GM19397 (cell line): ENCODE results near the gene SPTSSA.

Experiments used
- ATAC-seq: cut with Tn5 transposase; IDR thresholded peaks from one replicate; pipeline ENCODE4 v1.9.1; 2021; ENCODE audit warnings: mild to moderate bottlenecking, moderate library complexity; ENCODE audit not compliant: unreplicated experiment

The SPTSSA gene

DNA sequence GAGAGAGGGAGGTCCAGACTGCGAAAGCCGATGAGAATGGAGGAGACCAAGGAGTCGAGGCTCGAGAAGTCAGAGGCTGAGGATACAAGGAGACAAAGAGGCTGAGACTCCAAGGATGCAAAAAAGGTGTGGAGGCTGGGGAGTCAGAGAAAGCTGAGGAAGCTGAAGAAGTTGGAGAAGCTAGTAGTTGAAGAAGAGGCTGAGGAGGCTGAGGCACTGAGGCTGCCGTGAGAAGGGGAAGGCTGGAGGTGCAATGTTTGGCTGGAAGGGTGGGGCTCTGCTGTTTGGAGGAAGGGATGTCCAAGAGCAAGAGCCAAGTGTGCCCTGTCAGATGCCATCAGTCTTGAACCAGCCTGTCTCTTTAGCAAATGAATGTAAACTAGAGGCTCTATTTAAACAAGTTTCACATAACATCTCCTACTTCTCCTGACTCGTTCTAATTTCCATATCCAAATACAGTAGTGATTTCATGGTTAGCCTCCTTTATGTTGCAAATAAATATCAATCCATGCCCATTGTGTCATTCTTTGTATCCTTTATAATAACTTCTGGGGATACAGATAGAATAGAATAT, 10.8 kb upstream of the SPTSSA start:
- ATAC-seq, result no peak

DNA sequence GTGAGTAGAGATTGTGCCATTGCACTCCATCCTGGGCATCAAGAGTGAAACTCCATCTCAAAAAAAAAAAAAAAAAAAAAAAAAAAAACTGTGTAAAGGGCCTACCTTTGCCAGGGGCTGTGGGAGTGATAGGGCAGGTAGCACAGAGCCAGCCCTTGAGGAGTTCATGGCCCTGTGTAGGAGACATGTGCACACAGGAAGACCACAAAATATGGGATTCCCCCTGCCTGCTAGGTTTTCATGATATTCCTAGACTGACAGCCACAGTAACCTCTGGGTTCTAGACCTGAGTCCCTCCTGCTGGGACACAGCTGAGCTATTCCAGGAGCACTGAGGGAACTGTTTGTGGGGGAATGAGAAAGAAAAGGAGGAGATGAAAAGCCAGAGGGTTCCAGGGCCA, 8.3 kb upstream of the SPTSSA start:
- no peak for ATAC-seq

GRCh38 chr14:34466691-34467090, 4.7 kb upstream of the SPTSSA start:
- no peak for ATAC-seq

DNA sequence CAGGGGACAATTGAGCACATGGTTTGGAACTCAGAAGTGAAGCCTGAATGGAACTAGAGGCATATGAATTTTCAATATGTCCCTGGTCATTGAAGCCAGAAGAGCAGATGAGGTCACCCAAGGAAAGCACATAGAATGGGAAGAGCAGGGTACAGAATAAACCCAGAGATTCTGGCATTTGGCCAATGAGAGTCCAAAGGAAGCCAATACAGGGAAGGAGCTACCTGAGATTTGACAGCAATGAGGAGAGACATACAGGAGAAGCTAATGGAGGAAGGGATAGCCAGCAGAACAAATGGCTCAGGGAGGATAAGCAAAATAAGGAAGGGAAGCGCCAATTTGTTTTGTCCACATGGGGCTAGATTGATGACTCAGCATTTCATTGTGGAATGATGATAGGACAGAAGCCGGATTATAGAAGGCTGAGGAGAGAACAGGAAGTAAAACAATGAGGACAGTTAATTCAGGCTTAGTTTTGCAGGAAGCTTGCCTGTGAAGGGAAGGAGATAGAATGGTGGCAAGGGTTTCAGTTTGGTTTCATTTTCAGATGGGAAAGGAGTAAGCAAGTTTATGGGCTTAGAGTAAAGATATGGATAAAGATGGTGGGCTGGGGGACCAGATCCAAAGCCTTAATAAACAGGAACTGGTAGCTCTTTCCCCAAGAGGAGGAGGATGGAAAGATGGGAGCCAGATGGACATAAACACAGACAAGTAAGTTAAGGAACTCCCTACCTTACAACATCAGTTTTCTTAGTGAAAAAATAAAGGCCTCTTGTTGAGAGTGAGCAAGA, 3.2 kb upstream of the SPTSSA start:
- ATAC-seq, result no peak

DNA sequence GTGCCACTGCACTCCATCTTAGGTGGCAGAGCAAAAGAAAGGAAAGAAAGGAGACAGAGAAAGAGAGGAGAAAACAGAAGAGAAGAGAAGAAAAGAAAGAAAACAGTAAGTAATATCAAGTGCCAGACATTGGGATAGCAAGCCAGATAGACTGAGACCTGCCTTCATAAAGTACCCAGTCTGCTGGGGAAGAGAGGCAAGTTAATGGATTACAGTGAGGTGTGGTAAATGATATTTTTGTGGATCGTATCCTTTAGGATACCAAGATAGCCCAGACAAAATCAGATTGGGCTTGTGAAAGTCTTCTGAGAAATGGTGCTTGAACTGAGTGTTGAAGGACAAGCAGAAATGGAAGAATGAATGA, 1.5 kb upstream of the SPTSSA start:
- ATAC-seq, result no peak

- ATAC-seq, result peak; percentile 46
These were observed 507 bp downstream of the SPTSSA start for GRCh38 chr14:34461334-34462131.

DNA sequence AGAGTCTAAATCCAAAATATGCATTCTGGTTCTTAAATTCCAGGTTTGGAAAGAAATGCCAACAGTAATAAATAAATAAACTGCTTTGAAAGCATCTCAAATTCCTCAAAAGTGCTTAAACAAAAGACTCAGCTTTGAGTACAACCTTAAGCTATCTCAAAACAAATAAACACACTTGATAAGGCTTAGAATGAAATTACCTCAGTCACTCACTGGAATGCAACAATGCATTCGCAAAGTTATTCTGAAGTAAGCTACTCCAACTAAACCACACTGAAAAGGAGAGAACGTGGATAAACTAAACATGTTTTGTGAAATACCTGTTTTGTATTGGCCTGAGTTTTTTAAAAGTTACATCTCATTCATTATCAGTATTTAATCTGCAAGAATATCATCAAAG, 1.2 kb downstream of the SPTSSA start:
- ATAC-seq, result no peak

DNA sequence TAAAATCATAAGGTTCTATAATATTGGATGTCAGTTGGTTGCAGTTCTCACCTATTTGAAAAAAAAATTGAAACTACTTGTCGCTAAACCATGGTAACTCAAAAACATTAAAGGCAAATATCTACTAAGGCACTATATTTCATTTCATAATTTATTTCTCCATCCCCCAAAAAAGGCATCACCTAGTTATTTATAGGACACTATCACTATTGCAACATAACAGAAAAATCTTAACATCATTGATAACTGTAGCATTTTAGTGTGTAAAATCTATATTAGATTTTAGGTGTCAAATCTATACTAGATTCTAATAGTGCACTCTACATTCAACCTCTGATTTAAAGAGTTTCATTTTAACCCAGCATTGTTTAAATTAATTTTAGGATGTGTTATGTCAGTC, 1.7 kb downstream of the SPTSSA start:
- no peak for ATAC-seq

GRCh38 chr14:34457186-34457585, 4.9 kb downstream of the SPTSSA start:
- no peak for ATAC-seq

- no peak for ATAC-seq
These were observed 8.8 kb downstream of the SPTSSA start for GRCh38 chr14:34453226-34453625.

GRCh38 chr14:34452258-34452822, 9.7 kb downstream of the SPTSSA start:
- no peak for ATAC-seq

- no peak for ATAC-seq
These were observed 11.1 kb downstream of the SPTSSA start for GRCh38 chr14:34450958-34451357.

GRCh38 chr14:34450542-34450915, 11.5 kb downstream of the SPTSSA start:
- ATAC-seq, result no peak

DNA sequence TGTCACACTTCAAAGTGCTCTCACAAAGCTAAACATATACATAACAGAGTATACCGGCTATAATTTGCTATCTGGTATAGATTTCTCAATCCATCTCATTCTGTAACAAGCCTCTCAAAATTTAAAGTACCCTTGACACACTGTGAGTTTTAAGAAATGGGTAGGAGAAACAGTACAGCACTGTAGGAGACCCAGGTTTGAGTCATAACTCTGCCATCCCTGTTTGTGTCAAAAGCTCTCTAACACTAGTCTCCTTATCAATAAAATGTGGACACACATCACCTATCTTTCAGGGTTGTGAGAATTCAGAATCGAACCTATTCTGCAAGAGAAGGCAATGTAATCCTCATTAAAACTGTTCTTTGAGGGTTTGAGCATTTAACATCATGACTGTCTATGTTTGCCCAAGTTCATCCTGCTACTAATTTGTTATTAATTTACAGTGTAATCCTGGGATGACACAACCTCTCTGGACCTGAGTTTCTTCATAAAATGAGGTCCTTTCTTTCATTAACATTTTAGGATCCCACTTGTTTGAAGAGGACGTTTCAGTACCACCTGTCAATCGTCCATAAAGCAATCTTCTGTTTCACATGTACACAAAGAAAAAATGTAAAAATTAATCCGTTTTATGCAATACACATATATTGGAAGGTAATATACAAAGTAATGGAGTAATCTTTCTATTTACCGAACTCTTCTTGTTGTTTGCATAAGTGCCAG, 12.1 kb downstream of the SPTSSA start:
- ATAC-seq, result no peak

- ATAC-seq, result no peak
These were observed 22.9 kb downstream of the SPTSSA start for GRCh38 chr14:34439090-34439489.

DNA sequence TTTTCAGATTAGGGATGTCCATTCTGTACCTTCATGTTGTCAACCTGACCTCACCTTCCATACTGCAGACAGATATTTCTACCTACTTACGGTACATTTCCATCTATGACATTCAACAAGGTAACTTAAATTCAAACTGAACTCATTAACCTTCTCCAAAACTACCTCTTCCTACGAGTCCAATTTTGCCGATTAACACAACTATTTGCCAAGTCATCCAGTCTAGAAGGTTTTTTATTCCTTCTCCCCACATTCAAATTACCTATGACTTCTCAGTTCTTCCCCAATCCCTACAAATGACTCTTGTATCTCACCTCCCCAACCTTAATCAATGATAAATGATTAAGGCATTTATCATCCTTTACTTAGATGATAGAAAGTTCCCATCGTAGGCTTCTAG, 23.6 kb downstream of the SPTSSA start:
- ATAC-seq, result no peak

DNA sequence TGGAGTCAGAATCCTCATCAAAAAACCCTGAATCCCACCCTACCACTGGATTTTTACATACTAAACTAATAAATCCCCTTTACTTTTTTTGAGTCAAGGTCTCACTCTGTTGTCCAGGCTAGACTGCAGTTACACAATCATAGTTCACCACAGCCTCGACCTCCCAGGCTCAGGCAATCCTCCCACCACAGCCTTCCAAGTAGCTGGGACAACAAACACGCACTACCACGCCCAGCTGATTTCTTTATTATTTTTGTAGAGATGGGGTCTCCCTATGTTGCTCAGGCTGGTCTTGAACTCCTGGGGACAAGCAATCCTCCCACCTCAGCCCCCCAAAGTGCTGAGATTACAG, 24.3 kb downstream of the SPTSSA start:
- no peak for ATAC-seq

DNA sequence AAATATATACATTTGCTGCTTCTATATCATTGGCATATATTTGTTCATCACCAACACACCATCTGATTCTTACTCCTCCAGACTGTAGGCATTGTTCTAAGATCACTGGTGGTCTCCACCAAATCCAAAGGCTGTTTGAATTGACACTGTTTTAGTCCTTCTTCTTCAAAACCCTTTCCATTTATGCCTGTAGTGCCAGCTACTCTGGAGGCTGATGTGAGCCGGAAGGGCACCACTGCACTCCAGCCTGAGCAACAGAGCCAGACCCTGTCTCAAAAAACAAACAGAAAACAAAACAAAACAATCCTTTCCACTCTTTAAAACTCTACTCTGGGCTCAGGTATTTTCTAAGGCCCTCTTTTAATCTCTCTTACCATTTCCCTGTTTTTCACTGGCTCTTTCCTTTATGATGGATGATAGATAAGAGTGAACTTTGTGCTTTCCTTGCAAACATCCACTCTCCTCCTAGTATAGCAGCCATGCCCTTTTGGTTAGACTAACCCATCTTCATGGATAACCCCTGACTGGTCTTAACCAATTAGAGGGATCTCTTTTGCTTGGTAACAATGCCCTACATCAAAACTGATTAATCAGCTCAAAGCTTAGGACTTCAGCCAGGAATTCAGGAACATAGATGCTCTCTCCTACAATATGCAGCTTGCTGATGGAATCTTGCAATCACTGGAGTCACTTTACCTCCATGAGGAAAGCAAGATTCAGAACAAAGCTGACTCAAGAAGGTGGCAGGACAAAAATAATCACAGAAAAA, 24.9 kb downstream of the SPTSSA start:
- ATAC-seq, result no peak

DNA sequence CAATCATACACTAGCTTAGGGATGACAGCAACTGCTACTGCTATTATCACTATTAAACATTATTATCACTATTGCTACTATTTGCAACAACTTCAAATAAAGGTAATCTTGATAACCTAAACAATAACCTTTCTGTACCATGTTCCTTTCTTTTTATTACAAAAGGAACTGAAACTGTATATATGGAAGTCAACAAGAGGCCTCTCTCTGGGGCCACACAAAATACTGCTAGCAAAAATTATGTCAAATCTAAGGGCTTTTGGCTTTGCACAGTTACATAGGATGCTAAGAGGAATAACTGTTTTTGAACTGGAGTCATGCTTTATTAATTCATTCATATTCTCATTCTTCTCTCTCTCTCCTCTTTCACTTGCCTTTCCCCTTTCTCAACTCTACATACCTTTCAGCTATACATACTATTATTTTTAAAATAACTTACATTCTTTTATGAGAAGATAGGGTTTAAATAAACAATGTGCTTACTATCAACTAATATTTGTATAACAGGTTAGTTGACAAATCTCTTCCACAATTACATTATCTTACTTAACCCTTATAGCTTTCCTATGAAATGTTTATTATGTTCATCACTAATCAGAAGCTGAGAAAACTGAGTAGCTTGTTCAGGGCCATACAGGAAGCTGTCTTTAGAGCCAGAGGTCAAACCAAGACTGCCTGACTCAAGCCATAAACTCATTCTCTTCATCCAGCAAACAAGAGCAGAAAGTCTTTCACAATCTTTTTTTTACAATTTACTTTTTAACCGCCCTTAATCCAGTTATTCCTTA, 25.7 kb downstream of the SPTSSA start:
- ATAC-seq, result no peak

- no peak for ATAC-seq
These were observed 28.1 kb downstream of the SPTSSA start for GRCh38 chr14:34433957-34434356.
